ENCODE data around the gene NRG2.
A peak's percentile ranks its signal among the peaks of the same experiment; 100 is the strongest.

The NRG2 gene

GRCh38 chr5:139984816-139985215 is 58.3 kb downstream of the NRG2 start:
- Histone ChIP-seq H3K36me3 (ENCODE audit: control insufficient read depth in 1 of 2, insufficient read depth in 2 of 2, low read length in 2 of 2) (no peaks in the 10 kb centered on the region), H3K4me3 (ENCODE audit: low read depth in 1 of 2, low read length in 2 of 2) (no peak overlapping the region), H3K4me1 (ENCODE audit: control insufficient read depth in 1 of 2, insufficient read depth in 2 of 2, low read length in 2 of 2) (peaks cover 0 to 6% of the 10 kb centered on the region in 2 donors), H3K27ac (ENCODE audit: low read length) (no peak overlapping the region), H3K27me3 (ENCODE audit: low read depth, low read length) (no peaks in the 10 kb centered on the region), H3K9me3 (ENCODE audit: control insufficient read depth in 1 of 2, low read length in 2 of 2) (no peaks in the 10 kb centered on the region)

- H3K9me3 ChIP-seq (ENCODE audit: control insufficient read depth in 1 of 2, low read length in 2 of 2), result no peaks in the 10 kb centered on the region
- H3K4me3 ChIP-seq (ENCODE audit: low read depth in 1 of 2, low read length in 2 of 2), result no peak overlapping the region
- H3K27me3 ChIP-seq (ENCODE audit: low read depth, low read length), result no peaks in the 10 kb centered on the region
- peaks cover 0 to 6% of the 10 kb centered on the region in 2 donors for H3K4me1 ChIP-seq (ENCODE audit: control insufficient read depth in 1 of 2, insufficient read depth in 2 of 2, low read length in 2 of 2)
- no peaks in the 10 kb centered on the region for H3K36me3 ChIP-seq (ENCODE audit: control insufficient read depth in 1 of 2, insufficient read depth in 2 of 2, low read length in 2 of 2)
- H3K27ac ChIP-seq (ENCODE audit: low read length), result no peak overlapping the region
Measured at GRCh38 chr5:139982975-139983240, 60.2 kb downstream of the NRG2 start.

GRCh38 chr5:139982157-139982974 is 60.7 kb downstream of the NRG2 start:
- no peak overlapping the region for H3K27ac ChIP-seq (ENCODE audit: low read length)
- no peaks in the 10 kb centered on the region for H3K36me3 ChIP-seq (ENCODE audit: control insufficient read depth in 1 of 2, insufficient read depth in 2 of 2, low read length in 2 of 2)
- no peaks in the 10 kb centered on the region for H3K9me3 ChIP-seq (ENCODE audit: control insufficient read depth in 1 of 2, low read length in 2 of 2)
- H3K4me3 ChIP-seq (ENCODE audit: low read depth in 1 of 2, low read length in 2 of 2), result no peak overlapping the region
- no peaks in the 10 kb centered on the region for H3K27me3 ChIP-seq (ENCODE audit: low read depth, low read length)
- H3K4me1 ChIP-seq (ENCODE audit: control insufficient read depth in 1 of 2, insufficient read depth in 2 of 2, low read length in 2 of 2), result peaks cover 0 to 6% of the 10 kb centered on the region in 2 donors

GRCh38 chr5:139980765-139981164 is 62.3 kb downstream of the NRG2 start:
- Histone ChIP-seq H3K4me1 (ENCODE audit: control insufficient read depth in 1 of 2, insufficient read depth in 2 of 2, low read length in 2 of 2) (peaks cover 0 to 3% of the 10 kb centered on the region in 2 donors), H3K36me3 (ENCODE audit: control insufficient read depth in 1 of 2, insufficient read depth in 2 of 2, low read length in 2 of 2) (no peaks in the 10 kb centered on the region), H3K4me3 (ENCODE audit: low read depth in 1 of 2, low read length in 2 of 2) (no peak overlapping the region), H3K27me3 (ENCODE audit: low read depth, low read length) (no peaks in the 10 kb centered on the region), H3K27ac (ENCODE audit: low read length) (no peak overlapping the region), H3K9me3 (ENCODE audit: control insufficient read depth in 1 of 2, low read length in 2 of 2) (no peaks in the 10 kb centered on the region)

- Histone ChIP-seq H3K4me1 (ENCODE audit: control insufficient read depth in 1 of 2, insufficient read depth in 2 of 2, low read length in 2 of 2) (no peaks in the 10 kb centered on the region), H3K4me3 (ENCODE audit: low read depth in 1 of 2, low read length in 2 of 2) (no peak overlapping the region), H3K9me3 (ENCODE audit: control insufficient read depth in 1 of 2, low read length in 2 of 2) (no peaks in the 10 kb centered on the region), H3K27me3 (ENCODE audit: low read depth, low read length) (no peaks in the 10 kb centered on the region), H3K36me3 (ENCODE audit: control insufficient read depth in 1 of 2, insufficient read depth in 2 of 2, low read length in 2 of 2) (no peaks in the 10 kb centered on the region), H3K27ac (ENCODE audit: low read length) (no peak overlapping the region)
Measured at GRCh38 chr5:139979943-139980342, 63.2 kb downstream of the NRG2 start.

GRCh38 chr5:139979518-139979917 is 63.6 kb downstream of the NRG2 start:
- H3K27me3 ChIP-seq (ENCODE audit: low read depth, low read length), result no peaks in the 10 kb centered on the region
- no peaks in the 10 kb centered on the region for H3K36me3 ChIP-seq (ENCODE audit: control insufficient read depth in 1 of 2, insufficient read depth in 2 of 2, low read length in 2 of 2)
- H3K4me1 ChIP-seq (ENCODE audit: control insufficient read depth in 1 of 2, insufficient read depth in 2 of 2, low read length in 2 of 2), result no peaks in the 10 kb centered on the region
- no peaks in the 10 kb centered on the region for H3K9me3 ChIP-seq (ENCODE audit: control insufficient read depth in 1 of 2, low read length in 2 of 2)
- no peak overlapping the region for H3K27ac ChIP-seq (ENCODE audit: low read length)
- H3K4me3 ChIP-seq (ENCODE audit: low read depth in 1 of 2, low read length in 2 of 2), result no peak overlapping the region

- Histone ChIP-seq H3K27ac (ENCODE audit: low read length) (no peak overlapping the region), H3K36me3 (ENCODE audit: control insufficient read depth in 1 of 2, insufficient read depth in 2 of 2, low read length in 2 of 2) (no peaks in the 10 kb centered on the region), H3K9me3 (ENCODE audit: control insufficient read depth in 1 of 2, low read length in 2 of 2) (no peaks in the 10 kb centered on the region), H3K27me3 (ENCODE audit: low read depth, low read length) (no peaks in the 10 kb centered on the region), H3K4me3 (ENCODE audit: low read depth in 1 of 2, low read length in 2 of 2) (no peak overlapping the region), H3K4me1 (ENCODE audit: control insufficient read depth in 1 of 2, insufficient read depth in 2 of 2, low read length in 2 of 2) (no peaks in the 10 kb centered on the region)
Measured at GRCh38 chr5:139976703-139977102, 66.4 kb downstream of the NRG2 start.

GRCh38 chr5:139975942-139976341 is 67.2 kb downstream of the NRG2 start:
- Histone ChIP-seq H3K27ac (ENCODE audit: low read length) (no peak overlapping the region), H3K4me3 (ENCODE audit: low read depth in 1 of 2, low read length in 2 of 2) (no peak overlapping the region), H3K4me1 (ENCODE audit: control insufficient read depth in 1 of 2, insufficient read depth in 2 of 2, low read length in 2 of 2) (no peaks in the 10 kb centered on the region), H3K9me3 (ENCODE audit: control insufficient read depth in 1 of 2, low read length in 2 of 2) (no peaks in the 10 kb centered on the region), H3K27me3 (ENCODE audit: low read depth, low read length) (no peaks in the 10 kb centered on the region), H3K36me3 (ENCODE audit: control insufficient read depth in 1 of 2, insufficient read depth in 2 of 2, low read length in 2 of 2) (no peaks in the 10 kb centered on the region)

GRCh38 chr5:139975306-139975705 is 67.8 kb downstream of the NRG2 start:
- no peaks in the 10 kb centered on the region for H3K36me3 ChIP-seq (ENCODE audit: control insufficient read depth in 1 of 2, insufficient read depth in 2 of 2, low read length in 2 of 2)
- H3K4me1 ChIP-seq (ENCODE audit: control insufficient read depth in 1 of 2, insufficient read depth in 2 of 2, low read length in 2 of 2), result no peaks in the 10 kb centered on the region
- H3K9me3 ChIP-seq (ENCODE audit: control insufficient read depth in 1 of 2, low read length in 2 of 2), result no peaks in the 10 kb centered on the region

GRCh38 chr5:139974661-139975060 is 68.4 kb downstream of the NRG2 start:
- H3K4me1 ChIP-seq (ENCODE audit: control insufficient read depth in 1 of 2, insufficient read depth in 2 of 2, low read length in 2 of 2), result no peaks in the 10 kb centered on the region
- H3K27me3 ChIP-seq (ENCODE audit: low read depth, low read length), result no peaks in the 10 kb centered on the region
- no peak overlapping the region for H3K27ac ChIP-seq (ENCODE audit: low read length)
- H3K9me3 ChIP-seq (ENCODE audit: control insufficient read depth in 1 of 2, low read length in 2 of 2), result no peaks in the 10 kb centered on the region
- H3K4me3 ChIP-seq (ENCODE audit: low read depth in 1 of 2, low read length in 2 of 2), result no peak overlapping the region
- H3K36me3 ChIP-seq (ENCODE audit: control insufficient read depth in 1 of 2, insufficient read depth in 2 of 2, low read length in 2 of 2), result no peaks in the 10 kb centered on the region

More at GRCh38 chr5:139975306-139975705, 67.8 kb downstream of the NRG2 start:
- H3K27ac ChIP-seq (ENCODE audit: low read length), result no peak overlapping the region
- H3K4me3 ChIP-seq (ENCODE audit: low read depth in 1 of 2, low read length in 2 of 2), result no peak overlapping the region
- H3K27me3 ChIP-seq (ENCODE audit: low read depth, low read length), result no peaks in the 10 kb centered on the region

GRCh38 chr5:139971202-139971725 is 71.8 kb downstream of the NRG2 start:
- Histone ChIP-seq H3K27me3 (ENCODE audit: low read depth, low read length) (no peaks in the 10 kb centered on the region), H3K4me3 (ENCODE audit: low read depth in 1 of 2, low read length in 2 of 2) (no peak overlapping the region), H3K4me1 (ENCODE audit: control insufficient read depth in 1 of 2, insufficient read depth in 2 of 2, low read length in 2 of 2) (peaks cover 0 to 9% of the 10 kb centered on the region in 2 donors), H3K36me3 (ENCODE audit: control insufficient read depth in 1 of 2, insufficient read depth in 2 of 2, low read length in 2 of 2) (no peaks in the 10 kb centered on the region), H3K9me3 (ENCODE audit: control insufficient read depth in 1 of 2, low read length in 2 of 2) (no peaks in the 10 kb centered on the region), H3K27ac (ENCODE audit: low read length) (no peak overlapping the region)

- no peaks in the 10 kb centered on the region for H3K27me3 ChIP-seq (ENCODE audit: low read depth, low read length)
- H3K9me3 ChIP-seq (ENCODE audit: control insufficient read depth in 1 of 2, low read length in 2 of 2), result no peaks in the 10 kb centered on the region
- H3K36me3 ChIP-seq (ENCODE audit: control insufficient read depth in 1 of 2, insufficient read depth in 2 of 2, low read length in 2 of 2), result no peaks in the 10 kb centered on the region
- peak overlapping the region in 1 of 2 donors; percentile 25 for H3K4me3 ChIP-seq (ENCODE audit: low read depth in 1 of 2, low read length in 2 of 2)
- no peak overlapping the region for H3K27ac ChIP-seq (ENCODE audit: low read length)
- peaks cover 0 to 9% of the 10 kb centered on the region in 2 donors for H3K4me1 ChIP-seq (ENCODE audit: control insufficient read depth in 1 of 2, insufficient read depth in 2 of 2, low read length in 2 of 2)
Measured at GRCh38 chr5:139969318-139969717, 73.8 kb downstream of the NRG2 start.

Measured in muscle layer of duodenum (tissue), 2 donors.